D721Med (cell line): ENCODE results near the gene PLXND1.

Experiments
- DNase-seq: peaks from one replicate; pipeline ENCODE4 v3.0.0; 2011; ENCODE audit warnings: low spot score; ENCODE audit not compliant: insufficient read length
- FAIRE-seq: peaks from 2 replicates; lab custom pipeline; 2011; peaks lifted over from hg19 to GRCh38; lab: Jason Lieb, UNC
- CTCF ChIP-seq: IDR thresholded peaks from 2 replicates; pipeline ENCODE4 v1.5.1; 2012; ENCODE audit warnings: mild to moderate bottlenecking, control low read depth; ENCODE audit not compliant: insufficient read depth; ENCODE audit errors: missing control alignments

The PLXND1 gene

GRCh38 chr3:129534428-129535027, 71.9 kb downstream of the PLXND1 start:
- DNase-seq (no peak), FAIRE-seq (no peak)
- no peak for TF ChIP-seq CTCF

- DNase-seq: no peak
These were observed 73.1 kb downstream of the PLXND1 start for GRCh38 chr3:129533406-129533805.

GRCh38 chr3:129532261-129532660, 74.2 kb downstream of the PLXND1 start:
- DNase-seq (no peak), FAIRE-seq (no peak)
- no peak for TF ChIP-seq CTCF

More at GRCh38 chr3:129533406-129533805, 73.1 kb downstream of the PLXND1 start:
- no peak for TF ChIP-seq CTCF
- no peak for FAIRE-seq

GRCh38 chr3:129531699-129532098, 74.8 kb downstream of the PLXND1 start:
- DNase-seq (no peak), FAIRE-seq (no peak)
- TF ChIP-seq CTCF: no peak

- FAIRE-seq (no peak), DNase-seq (no peak)
- TF ChIP-seq CTCF: no peak
These were observed 75.7 kb downstream of the PLXND1 start for GRCh38 chr3:129530821-129531220.

- FAIRE-seq (no peak), DNase-seq (no peak)
These were observed 76.2 kb downstream of the PLXND1 start for GRCh38 chr3:129530251-129530791.

More at GRCh38 chr3:129530251-129530791, 76.2 kb downstream of the PLXND1 start:
- TF ChIP-seq CTCF: no peak
